ENCODE results near the gene MXRA7. TPM values are rescaled to one million over a fixed set of nuclear protein-coding genes. Genes with fewer than 3 reads are reported as not detected.

Gene MXRA7
- total RNA-seq, 1 donor from 2014 or later, result 187 TPM

DNA sequence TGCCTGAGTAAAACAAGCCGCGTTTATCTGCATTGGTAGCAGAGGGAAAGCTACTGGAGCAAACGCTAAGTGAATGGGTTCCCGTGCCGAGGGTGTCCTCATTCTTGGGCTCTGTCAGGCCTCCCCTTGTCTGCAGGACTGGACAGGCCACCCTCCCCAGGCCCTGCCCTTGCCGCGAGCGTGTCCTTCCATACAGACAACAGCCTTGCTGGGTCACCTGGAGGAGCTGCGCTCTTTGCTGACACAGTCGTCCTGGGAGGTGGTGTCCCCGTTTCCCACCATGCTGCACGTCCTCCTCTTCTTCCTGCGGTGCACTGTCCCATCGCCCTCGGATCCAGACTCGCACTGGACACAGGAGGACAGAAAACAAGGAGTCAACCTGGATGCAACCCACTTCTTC is 7.8 kb upstream of the MXRA7 start:
- TF ChIP-seq, protein P1, sequence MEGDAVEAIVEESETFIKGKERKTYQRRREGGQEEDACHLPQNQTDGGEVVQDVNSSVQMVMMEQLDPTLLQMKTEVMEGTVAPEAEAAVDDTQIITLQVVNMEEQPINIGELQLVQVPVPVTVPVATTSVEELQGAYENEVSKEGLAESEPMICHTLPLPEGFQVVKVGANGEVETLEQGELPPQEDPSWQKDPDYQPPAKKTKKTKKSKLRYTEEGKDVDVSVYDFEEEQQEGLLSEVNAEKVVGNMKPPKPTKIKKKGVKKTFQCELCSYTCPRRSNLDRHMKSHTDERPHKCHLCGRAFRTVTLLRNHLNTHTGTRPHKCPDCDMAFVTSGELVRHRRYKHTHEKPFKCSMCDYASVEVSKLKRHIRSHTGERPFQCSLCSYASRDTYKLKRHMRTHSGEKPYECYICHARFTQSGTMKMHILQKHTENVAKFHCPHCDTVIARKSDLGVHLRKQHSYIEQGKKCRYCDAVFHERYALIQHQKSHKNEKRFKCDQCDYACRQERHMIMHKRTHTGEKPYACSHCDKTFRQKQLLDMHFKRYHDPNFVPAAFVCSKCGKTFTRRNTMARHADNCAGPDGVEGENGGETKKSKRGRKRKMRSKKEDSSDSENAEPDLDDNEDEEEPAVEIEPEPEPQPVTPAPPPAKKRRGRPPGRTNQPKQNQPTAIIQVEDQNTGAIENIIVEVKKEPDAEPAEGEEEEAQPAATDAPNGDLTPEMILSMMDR (IDR thresholded peaks at IDR 0.05), result no peak
- Mint-ChIP-seq H3K9me3 (ENCODE audit: unreplicated experiment) (no peaks in the 10 kb centered on the region), H3K4me1 (ENCODE audit: unreplicated experiment) (peaks cover 18% of the 10 kb centered on the region), H3K27ac (ENCODE audit: unreplicated experiment) (no peak overlapping the region), H3K27me3 (ENCODE audit: unreplicated experiment) (no peaks in the 10 kb centered on the region), H3K36me3 (ENCODE audit: unreplicated experiment) (peaks cover 49% of the 10 kb centered on the region), H3K4me3 (ENCODE audit: unreplicated experiment) (no peak overlapping the region)
- no peak for DNase-seq (ENCODE audit: extremely low spot score, unreplicated experiment)

DNA sequence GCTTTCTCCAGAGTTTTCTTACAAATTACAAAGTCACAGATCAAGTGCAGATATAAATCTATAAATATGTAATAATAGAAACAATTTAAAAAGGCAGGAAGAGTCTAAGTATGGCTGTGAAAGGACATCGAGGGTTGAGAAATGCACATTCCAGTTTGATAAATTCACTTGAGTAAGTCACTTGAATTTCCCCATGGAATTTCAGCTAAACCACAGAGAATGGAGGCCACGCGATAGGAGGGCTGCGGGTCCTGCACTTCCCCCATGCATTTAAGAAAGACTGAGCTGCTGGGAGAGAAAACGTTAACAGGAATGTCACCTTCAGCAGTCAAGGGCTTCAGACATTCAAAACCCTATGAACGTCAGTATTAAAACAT is 6.1 kb upstream of the MXRA7 start:
- H3K36me3 Mint-ChIP-seq (ENCODE audit: unreplicated experiment), result peaks cover 45% of the 10 kb centered on the region

DNA sequence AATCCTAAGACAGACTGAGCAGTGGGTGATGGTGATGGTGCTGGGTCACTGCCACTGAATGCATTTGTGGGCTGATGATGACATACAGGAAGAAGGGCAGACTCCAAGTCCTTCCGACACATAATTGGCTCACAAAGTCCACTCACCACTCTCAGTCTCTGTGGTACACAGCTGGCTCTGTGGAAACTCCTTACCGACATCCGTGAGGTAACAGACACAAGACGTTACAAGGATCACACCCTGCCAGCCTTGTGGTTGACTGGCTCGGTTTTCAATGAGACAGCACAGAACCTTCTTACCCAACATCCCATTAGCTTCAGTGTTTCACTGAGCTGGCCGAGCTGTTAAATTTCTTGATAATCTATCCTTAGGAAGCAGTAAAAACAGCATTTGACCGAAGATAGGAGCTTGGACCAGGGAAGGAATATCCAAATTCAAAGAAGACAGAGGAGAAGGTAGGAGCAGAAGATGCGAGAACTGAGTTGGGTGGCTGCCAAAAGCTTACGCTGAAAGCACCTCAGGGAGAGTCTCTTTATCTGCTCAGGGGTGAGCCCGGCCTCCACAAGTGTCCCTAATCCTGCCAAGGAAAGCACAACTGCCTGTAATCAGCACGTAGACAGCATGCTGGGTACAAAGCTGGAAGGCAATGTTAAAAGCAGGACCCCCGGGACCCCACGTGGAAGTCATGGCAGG is 5.5 kb upstream of the MXRA7 start:
- H3K4me3 Mint-ChIP-seq (ENCODE audit: unreplicated experiment), result no peak overlapping the region
- H3K4me1 Mint-ChIP-seq (ENCODE audit: unreplicated experiment), result peaks cover 26% of the 10 kb centered on the region
- DNase-seq (ENCODE audit: extremely low spot score, unreplicated experiment), result no peak
- H3K27me3 Mint-ChIP-seq (ENCODE audit: unreplicated experiment), result no peaks in the 10 kb centered on the region
- H3K36me3 Mint-ChIP-seq (ENCODE audit: unreplicated experiment), result peaks cover 40% of the 10 kb centered on the region
- H3K9me3 Mint-ChIP-seq (ENCODE audit: unreplicated experiment), result no peaks in the 10 kb centered on the region
- H3K27ac Mint-ChIP-seq (ENCODE audit: unreplicated experiment), result peak overlapping the region; percentile 59
- TF ChIP-seq, protein P1 (IDR thresholded peaks at IDR 0.05), result no peak

More for the DNA sequence above, 6.1 kb upstream of the MXRA7 start:
- Mint-ChIP-seq H3K27ac (ENCODE audit: unreplicated experiment) (peak overlapping the region; percentile 50), H3K4me1 (ENCODE audit: unreplicated experiment) (peaks cover 20% of the 10 kb centered on the region), H3K9me3 (ENCODE audit: unreplicated experiment) (no peaks in the 10 kb centered on the region), H3K27me3 (ENCODE audit: unreplicated experiment) (no peaks in the 10 kb centered on the region), H3K4me3 (ENCODE audit: unreplicated experiment) (no peak overlapping the region)
- TF ChIP-seq, protein P1 (IDR thresholded peaks at IDR 0.05), result no peak
- DNase-seq (ENCODE audit: extremely low spot score, unreplicated experiment), result no peak

DNA sequence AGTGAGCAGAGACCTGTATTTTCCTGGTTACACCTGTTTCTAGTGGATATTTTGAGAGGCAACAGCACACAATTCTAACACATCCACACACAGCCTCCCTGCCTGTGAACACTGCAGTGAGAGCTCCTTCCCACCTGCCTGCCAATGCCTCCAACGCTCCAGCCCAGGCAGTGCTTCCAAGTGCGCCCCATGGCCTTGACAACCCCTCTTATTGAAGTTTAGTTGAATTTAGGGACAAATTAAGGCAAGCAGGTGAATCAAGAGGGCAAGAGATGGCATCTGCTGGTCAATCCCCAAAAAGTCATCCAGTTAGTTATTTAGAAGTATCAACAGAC is 4.7 kb upstream of the MXRA7 start:
- H3K4me3 Mint-ChIP-seq (ENCODE audit: unreplicated experiment), result no peak overlapping the region
- H3K27ac Mint-ChIP-seq (ENCODE audit: unreplicated experiment), result no peak overlapping the region
- H3K36me3 Mint-ChIP-seq (ENCODE audit: unreplicated experiment), result peaks cover 34% of the 10 kb centered on the region
- TF ChIP-seq, protein P1 (IDR thresholded peaks at IDR 0.05), result no peak
- H3K4me1 Mint-ChIP-seq (ENCODE audit: unreplicated experiment), result peaks cover 29% of the 10 kb centered on the region
- DNase-seq (ENCODE audit: extremely low spot score, unreplicated experiment), result no peak
- H3K9me3 Mint-ChIP-seq (ENCODE audit: unreplicated experiment), result no peaks in the 10 kb centered on the region
- no peaks in the 10 kb centered on the region for H3K27me3 Mint-ChIP-seq (ENCODE audit: unreplicated experiment)

DNA sequence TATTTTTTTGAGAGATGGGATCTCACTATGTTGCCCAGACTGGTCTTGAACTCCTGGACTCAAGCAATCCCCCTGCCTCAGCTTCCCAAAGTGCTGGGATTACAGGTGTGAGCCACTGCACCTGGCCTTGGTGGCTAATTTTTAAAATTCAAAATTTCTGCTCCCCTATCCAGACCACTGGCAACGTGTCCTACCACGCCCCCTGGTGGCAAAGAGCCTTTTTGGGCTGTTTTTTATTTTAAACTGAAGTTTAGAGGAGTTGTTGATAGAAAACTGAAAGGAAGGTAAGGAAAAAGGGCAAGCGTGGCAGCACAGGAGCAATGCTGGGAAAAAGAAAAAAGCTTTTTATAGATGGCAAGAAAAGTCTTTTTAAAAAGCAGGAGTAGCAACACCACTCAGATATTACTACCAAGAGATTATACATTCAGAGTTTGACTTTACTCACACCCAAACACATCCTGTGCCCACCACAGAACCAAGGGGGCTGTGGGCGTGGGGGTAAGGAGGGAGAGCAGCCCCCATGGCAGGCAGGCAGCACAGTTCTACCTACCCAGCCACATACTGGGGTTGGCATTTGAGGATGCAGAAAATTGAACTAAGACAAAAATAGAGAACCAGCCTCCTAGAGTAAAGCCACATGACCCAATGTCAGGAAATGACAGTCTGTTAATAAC is 4.2 kb upstream of the MXRA7 start:
- no peaks in the 10 kb centered on the region for H3K27me3 Mint-ChIP-seq (ENCODE audit: unreplicated experiment)
- TF ChIP-seq, protein P1 (IDR thresholded peaks at IDR 0.05), result peak; percentile 88
- peak; percentile 90 for DNase-seq (ENCODE audit: extremely low spot score, unreplicated experiment)
- H3K27ac Mint-ChIP-seq (ENCODE audit: unreplicated experiment), result peak overlapping the region; percentile 69
- H3K9me3 Mint-ChIP-seq (ENCODE audit: unreplicated experiment), result no peaks in the 10 kb centered on the region
- H3K36me3 Mint-ChIP-seq (ENCODE audit: unreplicated experiment), result peaks cover 30% of the 10 kb centered on the region
- H3K4me3 Mint-ChIP-seq (ENCODE audit: unreplicated experiment), result no peak overlapping the region
- peaks cover 29% of the 10 kb centered on the region for H3K4me1 Mint-ChIP-seq (ENCODE audit: unreplicated experiment)

Data from osteocyte (in vitro differentiated cells).